Stimulated activated CD4-positive, alpha-beta T cell treated with anti-CD3 and anti-CD28 coated beads, TNF-alpha, amount 100 ng/mL, for 48 hours (primary cell): ENCODE data around the gene CEP112.
A peak's percentile ranks its signal among the peaks of the same experiment; 100 is the strongest.

Experiments
- DNase-seq, 3 donors: peaks; one replicate each; pipeline ENCODE4 v3.0.0-alpha.2; 2020; ENCODE audit warnings: low read depth in 3 of 3

Gene CEP112

GRCh38 chr17:66211047-66211810 is 19.3 kb upstream of the CEP112 start:
- DNase-seq = no peak

- no peak for DNase-seq
Measured at GRCh38 chr17:66210208-66210574, 18.3 kb upstream of the CEP112 start.

GRCh38 chr17:66207936-66208335 is 16.0 kb upstream of the CEP112 start:
- no peak for DNase-seq

GRCh38 chr17:66203274-66204015 is 11.5 kb upstream of the CEP112 start:
- DNase-seq = no peak

- peak in 2 of 3 donors; percentile 19 to 21 for DNase-seq
Measured at GRCh38 chr17:66200685-66201092, 8.8 kb upstream of the CEP112 start.

- DNase-seq = no peak
Measured at GRCh38 chr17:66198242-66198641, 6.3 kb upstream of the CEP112 start.

- DNase-seq = no peak
Measured at GRCh38 chr17:66192378-66192687, 400 bp upstream of the CEP112 start.

- no peak for DNase-seq
Measured at GRCh38 chr17:66190738-66191592, 968 bp downstream of the CEP112 start.

- DNase-seq = no peak
Measured at GRCh38 chr17:66187718-66188117, 4.2 kb downstream of the CEP112 start.

GRCh38 chr17:66185862-66186261 is 6.1 kb downstream of the CEP112 start:
- no peak for DNase-seq

GRCh38 chr17:66184392-66184791 is 7.5 kb downstream of the CEP112 start:
- DNase-seq = no peak

GRCh38 chr17:66183529-66183928 is 8.4 kb downstream of the CEP112 start:
- DNase-seq = no peak

- DNase-seq = no peak
Measured at GRCh38 chr17:66178642-66179041, 13.3 kb downstream of the CEP112 start.

- DNase-seq = no peak
Measured at GRCh38 chr17:66177048-66177447, 14.9 kb downstream of the CEP112 start.

GRCh38 chr17:66175892-66176291 is 16.0 kb downstream of the CEP112 start:
- no peak for DNase-seq

GRCh38 chr17:66172691-66173223 is 19.2 kb downstream of the CEP112 start:
- DNase-seq = no peak

- DNase-seq = no peak
Measured at GRCh38 chr17:66172144-66172543, 19.8 kb downstream of the CEP112 start.

GRCh38 chr17:66171692-66172091 is 20.2 kb downstream of the CEP112 start:
- no peak for DNase-seq

GRCh38 chr17:66171172-66171571 is 20.8 kb downstream of the CEP112 start:
- DNase-seq = no peak

- DNase-seq = no peak
Measured at GRCh38 chr17:66169839-66170238, 22.1 kb downstream of the CEP112 start.

GRCh38 chr17:66167189-66167815 is 24.6 kb downstream of the CEP112 start:
- no peak for DNase-seq
